ENCODE data around the gene GBX1.

GBX1 gene

DNA sequence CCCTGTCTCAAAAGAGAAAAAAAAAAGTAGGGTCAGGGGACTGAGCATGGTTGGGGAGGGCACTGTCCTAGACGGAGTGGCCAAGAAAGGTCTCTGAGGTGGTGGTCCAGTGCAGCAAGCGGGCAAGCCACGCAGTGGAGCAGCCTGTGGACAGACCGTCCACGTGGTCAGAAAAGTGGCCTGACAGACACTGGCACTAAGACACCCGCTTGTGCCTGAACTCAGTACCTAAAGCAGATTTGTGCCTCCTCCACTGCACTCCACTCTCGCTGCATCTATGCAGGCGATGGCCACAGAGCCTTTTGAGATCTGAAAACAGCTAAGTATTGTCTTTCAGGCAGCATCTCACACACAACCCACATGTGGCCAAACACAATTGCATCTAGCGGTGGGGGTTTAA is 10.7 kb upstream of the GBX1 start:
- TF ChIP-seq ELF4 (IDR thresholded peaks at IDR 0.05) (no peak), L3MBTL2 (conservative IDR thresholded peaks at IDR 0.05) (no peak), FOXK2 (IDR thresholded peaks at IDR 0.05) (no peak), SP1 (IDR thresholded peaks at IDR 0.05) (no peak), TARDBP (IDR thresholded peaks at IDR 0.05) (no peak), PKNOX1 (IDR thresholded peaks at IDR 0.05) (no peak), BHLHE40 (IDR thresholded peaks at IDR 0.05; ENCODE audit: borderline replicate concordance) (no peak), SUZ12 (IDR thresholded peaks at IDR 0.05) (no peak), FOXA1 (IDR thresholded peaks at IDR 0.05) (no peak), ARNT (IDR thresholded peaks at IDR 0.05) (no peak), CTBP1 (IDR thresholded peaks at IDR 0.05; ENCODE audit: borderline replicate concordance) (no peak), HDGF (IDR thresholded peaks at IDR 0.05; ENCODE audit: borderline replicate concordance) (no peak)
- POLR2A ChIA-PET: interaction anchor here (1.4 kb wide), 1 partner anchor 49 kb away, joined by 9 read pairs; the partner anchor contains the start of gene ABCF2
- no peak for DNase-seq (ENCODE audit: extremely low spot score)
- CTCF ChIA-PET: no interaction called here

GRCh38 chr7:151177310-151177709 is 9.8 kb upstream of the GBX1 start:
- POLR2A ChIA-PET: no interaction called here
- no peak for DNase-seq (ENCODE audit: extremely low spot score)
- CTCF ChIA-PET: interaction anchor here (0.9 to 1.4 kb wide), 4 partner anchors 9 to 54 kb away, joined by 3 read pairs; partner anchors contain the start of gene GBX1
- TF ChIP-seq ZNF384 (IDR thresholded peaks at IDR 0.05): no peak
- no peak for TF ChIP-seq PKNOX1 (IDR thresholded peaks at IDR 0.05)
- no peak for TF ChIP-seq FOXM1 (IDR thresholded peaks at IDR 0.05; ENCODE audit: borderline replicate concordance)
- TF ChIP-seq FOXA1 (IDR thresholded peaks at IDR 0.05): no peak
- no peak for TF ChIP-seq ARNT (IDR thresholded peaks at IDR 0.05)
- no peak for TF ChIP-seq CTBP1 (IDR thresholded peaks at IDR 0.05; ENCODE audit: borderline replicate concordance)
- TF ChIP-seq ELF4 (IDR thresholded peaks at IDR 0.05): no peak
- TF ChIP-seq FOXK2 (IDR thresholded peaks at IDR 0.05): no peak
- no peak for TF ChIP-seq TARDBP (IDR thresholded peaks at IDR 0.05)
- TF ChIP-seq BHLHE40 (IDR thresholded peaks at IDR 0.05; ENCODE audit: borderline replicate concordance): no peak
- no peak for TF ChIP-seq L3MBTL2 (conservative IDR thresholded peaks at IDR 0.05)
- no peak for TF ChIP-seq SP1 (IDR thresholded peaks at IDR 0.05)
- TF ChIP-seq SUZ12 (IDR thresholded peaks at IDR 0.05): no peak
- no peak for TF ChIP-seq HDGF (IDR thresholded peaks at IDR 0.05; ENCODE audit: borderline replicate concordance)
- TF ChIP-seq LEF1 (IDR thresholded peaks at IDR 0.05; ENCODE audit: borderline replicate concordance): no peak
- no peak for TF ChIP-seq NFRKB (IDR thresholded peaks at IDR 0.05)

- no peak for TF ChIP-seq CTBP1 (IDR thresholded peaks at IDR 0.05; ENCODE audit: borderline replicate concordance)
- TF ChIP-seq FOXA1 (IDR thresholded peaks at IDR 0.05): no peak
- TF ChIP-seq BHLHE40 (IDR thresholded peaks at IDR 0.05; ENCODE audit: borderline replicate concordance): no peak
- TF ChIP-seq ELF4 (IDR thresholded peaks at IDR 0.05): no peak
- no peak for TF ChIP-seq LEF1 (IDR thresholded peaks at IDR 0.05; ENCODE audit: borderline replicate concordance)
- TF ChIP-seq NFRKB (IDR thresholded peaks at IDR 0.05): no peak
- no peak for TF ChIP-seq L3MBTL2 (conservative IDR thresholded peaks at IDR 0.05)
- no peak for TF ChIP-seq TARDBP (IDR thresholded peaks at IDR 0.05)
- TF ChIP-seq FOXM1 (IDR thresholded peaks at IDR 0.05; ENCODE audit: borderline replicate concordance): no peak
- no peak for TF ChIP-seq ZNF384 (IDR thresholded peaks at IDR 0.05)
- no peak for TF ChIP-seq SUZ12 (IDR thresholded peaks at IDR 0.05)
- no peak for TF ChIP-seq HDGF (IDR thresholded peaks at IDR 0.05; ENCODE audit: borderline replicate concordance)
- no peak for TF ChIP-seq ARNT (IDR thresholded peaks at IDR 0.05)
- TF ChIP-seq PKNOX1 (IDR thresholded peaks at IDR 0.05): no peak
- TF ChIP-seq SP1 (IDR thresholded peaks at IDR 0.05): no peak
- DNase-seq (ENCODE audit: extremely low spot score): no peak
- CTCF ChIA-PET: interaction anchor here (0.6 to 1.4 kb wide), 4 partner anchors 9 to 53 kb away, joined by 3 read pairs; partner anchors contain the start of gene GBX1
- POLR2A ChIA-PET: no interaction called here
These were observed 8.9 kb upstream of the GBX1 start for GRCh38 chr7:151176401-151176800.

- no peak for DNase-seq (ENCODE audit: extremely low spot score)
- TF ChIP-seq SUZ12 (IDR thresholded peaks at IDR 0.05) (no peak), SP1 (IDR thresholded peaks at IDR 0.05) (no peak), CTBP1 (IDR thresholded peaks at IDR 0.05; ENCODE audit: borderline replicate concordance) (no peak), L3MBTL2 (conservative IDR thresholded peaks at IDR 0.05) (no peak), TARDBP (IDR thresholded peaks at IDR 0.05) (no peak), FOXK2 (IDR thresholded peaks at IDR 0.05) (no peak), LEF1 (IDR thresholded peaks at IDR 0.05; ENCODE audit: borderline replicate concordance) (no peak), HDGF (IDR thresholded peaks at IDR 0.05; ENCODE audit: borderline replicate concordance) (no peak), PKNOX1 (IDR thresholded peaks at IDR 0.05) (no peak), FOXM1 (IDR thresholded peaks at IDR 0.05; ENCODE audit: borderline replicate concordance) (no peak), BHLHE40 (IDR thresholded peaks at IDR 0.05; ENCODE audit: borderline replicate concordance) (no peak), ELF4 (IDR thresholded peaks at IDR 0.05) (no peak)
- ChIA-PET CTCF (interaction anchor here (1.4 kb wide), 1 partner anchor 10 kb away, joined by 3 read pairs; no protein-coding TSS in a partner anchor), POLR2A (no interaction called here)
These were observed 8.4 kb upstream of the GBX1 start for GRCh38 chr7:151175793-151176311.

DNA sequence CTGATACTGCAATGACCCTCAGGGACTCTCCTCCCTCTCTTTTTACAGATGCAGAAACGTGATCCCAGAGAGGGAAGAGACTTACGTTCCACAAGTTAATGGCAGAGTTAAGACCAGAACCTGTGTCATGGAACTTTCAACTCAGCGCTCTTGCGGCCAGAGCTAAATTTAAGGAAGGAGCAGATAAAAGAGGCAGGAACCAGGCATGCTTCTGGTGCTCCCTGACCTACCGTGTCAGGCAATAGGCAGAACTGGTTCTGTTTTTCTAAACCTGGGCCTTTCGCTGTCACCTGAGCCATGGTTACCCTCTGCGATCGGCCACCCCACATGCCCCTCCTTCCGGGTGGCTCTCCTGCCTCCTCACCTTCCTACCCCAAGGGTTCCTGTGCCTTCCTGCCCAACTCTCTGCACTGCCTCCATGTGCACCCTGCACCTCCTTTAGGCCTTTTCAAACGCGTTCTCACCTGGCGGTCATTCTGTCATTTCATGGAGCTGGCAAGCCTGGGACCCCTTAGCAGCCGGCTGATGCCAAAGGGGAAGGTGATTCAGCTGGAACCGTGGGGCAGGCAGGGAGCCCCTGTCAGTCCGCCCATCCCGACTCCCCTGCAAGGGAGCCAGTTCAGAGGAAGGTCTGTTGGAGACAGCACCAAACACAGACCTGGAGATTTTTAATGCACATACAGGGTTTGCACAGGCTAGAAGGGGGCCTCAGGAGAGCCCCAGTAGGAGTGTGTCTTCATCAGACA is 7.7 kb upstream of the GBX1 start:
- no peak for DNase-seq (ENCODE audit: extremely low spot score)
- ChIA-PET POLR2A (no interaction called here), CTCF (interaction anchor here (0.8 kb wide), 1 partner anchor 8 kb away, joined by 3 read pairs; no protein-coding TSS in a partner anchor)
- no peak for TF ChIP-seq ZNF384 (IDR thresholded peaks at IDR 0.05)
- no peak for TF ChIP-seq HDGF (IDR thresholded peaks at IDR 0.05; ENCODE audit: borderline replicate concordance)
- TF ChIP-seq NFRKB (IDR thresholded peaks at IDR 0.05): no peak
- no peak for TF ChIP-seq L3MBTL2 (conservative IDR thresholded peaks at IDR 0.05)
- TF ChIP-seq FOXK2 (IDR thresholded peaks at IDR 0.05): no peak
- TF ChIP-seq FOXM1 (IDR thresholded peaks at IDR 0.05; ENCODE audit: borderline replicate concordance): no peak
- TF ChIP-seq SUZ12 (IDR thresholded peaks at IDR 0.05): no peak
- no peak for TF ChIP-seq PKNOX1 (IDR thresholded peaks at IDR 0.05)

Measured in HEK293T (cell line).